Activated CD8-positive, alpha-beta memory T cell treated with anti-CD3 and anti-CD28 coated beads for 24 hours (primary cell): ENCODE measurements around the gene PCTP.

Source experiments
- DNase-seq: peaks from one replicate; pipeline ENCODE4 v3.0.0-alpha.2; 2020

Gene PCTP

DNA sequence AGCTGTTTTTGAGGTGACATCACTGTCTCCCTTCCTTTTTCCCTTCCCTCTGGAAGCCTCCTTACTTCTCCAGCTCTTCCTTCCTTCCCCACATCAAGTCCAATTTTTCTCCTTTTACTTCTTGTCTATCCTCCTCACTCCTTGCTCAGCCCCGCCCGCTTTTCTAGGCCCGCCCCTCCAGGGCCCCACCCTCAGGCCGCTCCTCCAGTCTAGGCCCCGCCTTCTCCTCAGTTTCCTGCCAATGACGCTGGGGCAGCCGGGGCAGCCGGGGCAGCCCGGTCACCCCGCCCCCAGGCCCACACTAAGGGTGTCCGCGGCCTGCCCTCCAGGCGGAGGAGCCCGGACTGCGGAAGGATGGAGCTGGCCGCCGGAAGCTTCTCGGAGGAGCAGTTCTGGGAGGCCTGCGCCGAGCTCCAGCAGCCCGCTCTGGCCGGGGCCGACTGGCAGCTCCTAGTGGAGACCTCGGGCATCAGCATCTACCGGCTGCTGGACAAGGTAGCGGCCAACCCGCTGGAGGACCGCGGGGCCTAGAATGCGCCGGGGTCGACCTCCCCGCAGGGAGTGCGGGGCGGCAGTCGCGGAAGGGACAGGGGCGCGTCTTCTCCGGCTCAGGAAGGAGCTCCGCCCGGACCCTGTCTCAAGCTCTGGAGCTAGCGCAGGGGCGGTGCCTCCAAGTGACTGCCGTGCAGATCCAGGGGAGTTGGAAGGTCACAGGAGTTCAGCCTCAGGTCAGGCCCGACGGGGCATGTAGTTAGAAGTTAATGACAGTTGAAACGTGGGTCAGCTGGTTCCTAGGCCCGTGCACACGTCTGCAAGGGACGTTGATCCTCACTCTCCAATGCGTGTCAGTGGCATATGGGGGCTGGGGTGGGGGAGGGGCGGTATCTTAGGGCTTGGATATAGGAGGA is at the start of gene PCTP:
PCTP (plus strand) TSS at position 302 of the 908 bp plus-strand sequence; CDS start at position 355, 53 bp downstream.
- peak; percentile 94 for DNase-seq

DNA sequence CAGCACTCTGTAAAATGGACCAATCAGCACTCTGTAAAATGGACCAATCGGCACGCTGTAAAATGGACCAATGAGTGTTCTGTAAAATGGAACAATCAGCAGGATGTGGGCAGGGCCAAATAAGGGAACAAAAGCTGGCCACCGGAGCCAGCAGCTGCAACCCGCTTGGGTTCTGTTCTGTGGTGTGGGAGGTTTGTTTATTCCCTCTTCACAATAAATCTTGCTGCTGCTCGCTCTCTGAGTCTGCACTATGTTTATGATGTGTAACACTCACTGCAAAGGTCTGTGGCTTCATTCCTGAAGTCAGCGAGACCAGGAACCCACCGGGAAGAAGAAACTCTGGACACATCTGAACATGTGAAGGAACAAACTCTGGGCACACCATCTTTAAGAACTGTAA is 48.7 kb upstream of the PCTP start:
- no peak for DNase-seq

DNA sequence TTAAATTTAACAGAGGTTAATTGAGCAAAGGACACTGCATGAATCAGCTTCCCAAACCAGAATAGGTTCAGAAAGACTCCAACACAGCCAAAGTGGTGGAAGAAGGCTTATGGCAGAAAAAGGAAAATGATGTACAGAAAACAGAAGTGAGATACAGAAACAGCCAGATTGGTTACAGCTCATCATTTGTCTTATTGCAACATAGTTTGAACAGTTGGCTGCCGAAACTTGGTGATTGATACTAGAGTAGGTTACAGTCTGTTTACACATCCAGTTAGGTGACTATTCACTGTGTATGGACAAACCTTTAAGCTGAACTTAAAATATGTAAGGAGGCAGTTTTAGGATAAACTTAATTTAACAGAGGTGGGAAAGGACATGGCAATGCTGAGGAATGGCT is 46.5 kb upstream of the PCTP start:
- no peak for DNase-seq

DNA sequence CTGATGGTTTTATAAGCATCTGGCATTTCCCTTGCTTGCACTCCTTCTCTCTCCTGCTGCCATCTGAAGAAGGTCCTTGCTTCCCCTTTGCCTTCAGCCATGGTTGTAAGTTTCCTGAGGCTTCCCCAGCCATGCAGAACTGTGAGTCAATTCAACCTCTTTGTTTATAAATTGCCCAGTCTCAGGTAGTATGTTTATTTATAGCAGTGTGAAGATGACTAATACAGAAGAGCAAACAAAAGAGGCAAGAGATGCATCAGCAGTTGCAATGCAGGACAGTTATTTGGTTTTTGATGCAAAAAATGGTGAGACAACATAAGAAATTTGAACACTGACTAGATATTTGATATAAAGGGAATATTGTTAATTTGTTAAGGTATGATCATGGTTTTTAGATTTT is 45.0 kb upstream of the PCTP start:
- no peak for DNase-seq

DNA sequence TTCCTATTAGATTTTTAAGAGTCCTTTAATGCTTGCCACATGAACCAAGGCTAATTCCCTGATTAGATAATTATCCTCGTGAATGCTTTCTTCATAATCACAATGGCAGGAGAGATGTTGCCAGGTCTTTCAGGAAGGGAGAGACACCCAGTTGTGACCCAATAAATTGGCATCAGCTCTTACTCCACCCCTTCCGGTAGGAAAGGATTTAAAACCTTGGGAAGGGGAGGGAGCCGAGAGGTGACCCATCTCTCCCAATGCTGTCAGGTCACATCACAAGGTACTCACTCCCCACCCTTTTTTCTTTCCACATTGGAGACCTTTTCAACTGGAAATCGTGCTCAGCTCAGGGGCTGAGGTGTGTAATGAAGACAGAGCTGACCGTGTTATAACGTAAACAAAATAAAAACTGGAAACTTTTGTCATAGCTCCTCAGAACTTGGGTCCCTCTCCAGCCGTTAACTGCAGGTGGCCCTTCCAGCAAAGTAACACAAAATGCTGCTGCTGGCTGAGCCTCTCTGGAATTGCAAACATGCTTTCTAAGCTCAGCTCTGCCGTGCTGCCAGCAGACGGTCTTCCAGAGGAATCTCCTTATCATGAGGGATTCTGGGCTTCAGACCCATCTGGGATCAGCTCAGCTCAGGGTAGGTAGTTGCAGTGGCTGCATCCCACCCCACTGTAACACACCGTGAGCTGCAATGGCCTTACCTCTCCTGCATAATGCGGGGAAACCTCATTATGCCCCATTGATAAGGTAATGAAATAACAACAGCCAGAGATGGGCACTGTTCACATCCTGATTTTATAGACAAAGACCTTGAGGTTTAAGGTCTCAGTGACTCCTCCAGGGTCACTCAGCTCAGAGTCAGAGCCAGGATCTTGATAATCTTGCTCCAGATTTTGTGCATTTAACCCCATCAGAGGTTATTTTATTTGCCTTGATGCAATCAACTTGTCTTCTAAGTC is 43.8 kb upstream of the PCTP start:
- DNase-seq: no peak

DNA sequence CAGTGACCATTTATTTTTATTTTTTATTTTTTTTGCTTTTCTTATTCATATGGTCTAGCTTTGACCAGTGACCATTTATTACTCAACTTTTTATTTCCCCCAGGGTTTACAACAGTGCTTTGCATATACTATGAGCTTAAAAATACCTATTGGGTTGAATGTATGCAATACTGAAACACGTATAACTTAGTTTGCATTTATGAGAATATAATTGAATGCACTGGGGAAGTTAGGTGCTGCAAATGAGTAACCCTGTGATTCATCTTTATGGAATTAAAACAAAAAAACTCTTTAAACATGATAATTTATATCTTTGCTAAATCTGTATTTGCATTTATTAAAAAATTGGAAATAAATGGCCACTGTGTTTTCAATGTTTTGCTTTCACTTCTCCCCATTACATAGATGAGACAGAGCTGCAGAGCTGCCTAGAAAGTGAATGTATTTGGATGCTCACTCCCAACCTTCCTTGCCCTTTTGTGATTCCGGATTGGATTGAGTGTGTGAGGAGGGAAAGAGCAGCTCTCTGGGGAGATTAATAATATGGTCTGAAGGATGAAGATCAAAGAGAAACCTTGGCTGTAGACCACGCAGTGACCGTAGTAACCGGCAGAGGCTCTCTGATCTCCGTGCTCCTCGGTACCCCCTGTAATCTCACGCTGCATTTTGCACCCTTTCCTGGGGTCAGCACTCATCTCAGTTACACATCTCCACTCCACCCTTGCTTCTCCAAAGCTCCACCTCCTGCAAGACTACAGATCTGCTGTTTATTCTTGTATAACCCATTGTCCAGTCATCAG is 42.5 kb upstream of the PCTP start:
- no peak for DNase-seq

DNA sequence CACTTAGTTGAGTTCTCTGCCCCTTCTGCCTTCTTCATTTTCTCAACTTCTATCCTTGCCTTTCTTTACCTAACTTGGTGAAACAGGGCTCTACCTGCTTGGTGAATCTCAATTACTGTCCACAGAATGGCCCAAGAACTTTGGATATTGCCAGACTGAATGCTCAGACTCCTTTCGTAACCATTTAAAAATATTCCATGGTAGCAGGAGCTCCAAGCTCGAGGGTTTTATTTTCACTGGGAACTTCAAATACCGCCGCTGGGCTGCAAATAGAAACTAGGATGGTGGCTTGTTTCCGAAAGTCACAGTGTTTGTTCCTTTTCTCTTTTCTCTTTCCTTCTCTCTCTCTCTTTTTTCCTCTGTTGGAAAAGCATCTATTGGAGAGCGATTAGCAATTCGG is 41.4 kb upstream of the PCTP start:
- no peak for DNase-seq

DNA sequence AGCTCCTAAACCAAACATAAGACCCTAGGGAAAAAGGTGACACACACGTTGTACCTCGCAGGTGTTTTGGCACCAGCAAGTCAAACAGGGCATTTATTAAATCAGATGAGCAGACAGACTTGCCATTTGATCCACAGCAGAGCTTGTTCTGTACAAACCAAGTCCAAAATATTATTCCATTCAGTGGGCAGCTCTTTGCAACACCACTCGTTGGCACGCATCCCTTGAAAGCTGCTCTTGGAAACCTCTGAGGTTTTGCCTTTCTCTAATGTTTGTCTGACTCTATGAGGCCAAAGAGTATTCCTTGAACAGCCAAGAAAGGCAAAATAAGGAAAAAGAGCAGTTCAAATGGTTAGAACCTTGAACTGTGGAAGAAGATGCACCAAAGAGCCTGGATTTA is 40.9 kb upstream of the PCTP start:
- no peak for DNase-seq

DNA sequence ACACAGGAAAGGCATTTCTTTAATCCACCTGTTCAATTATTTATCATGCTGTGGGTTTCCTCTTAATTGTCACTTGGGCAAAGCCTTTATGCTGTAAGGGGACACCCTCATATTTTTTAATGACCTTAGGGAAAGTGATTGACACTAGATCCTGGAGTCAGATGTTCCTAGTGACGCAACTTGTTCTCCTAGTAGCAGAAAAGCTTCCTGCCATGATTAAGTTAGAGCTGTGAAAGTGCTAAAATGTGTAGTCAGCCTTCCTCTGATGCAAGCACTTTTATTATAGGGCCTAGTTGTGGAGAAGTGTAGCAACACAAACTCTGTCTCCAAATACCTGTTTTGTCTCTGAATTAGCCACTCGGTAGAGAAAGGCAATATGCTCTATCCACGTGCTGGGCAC is 40.4 kb upstream of the PCTP start:
- DNase-seq: no peak

DNA sequence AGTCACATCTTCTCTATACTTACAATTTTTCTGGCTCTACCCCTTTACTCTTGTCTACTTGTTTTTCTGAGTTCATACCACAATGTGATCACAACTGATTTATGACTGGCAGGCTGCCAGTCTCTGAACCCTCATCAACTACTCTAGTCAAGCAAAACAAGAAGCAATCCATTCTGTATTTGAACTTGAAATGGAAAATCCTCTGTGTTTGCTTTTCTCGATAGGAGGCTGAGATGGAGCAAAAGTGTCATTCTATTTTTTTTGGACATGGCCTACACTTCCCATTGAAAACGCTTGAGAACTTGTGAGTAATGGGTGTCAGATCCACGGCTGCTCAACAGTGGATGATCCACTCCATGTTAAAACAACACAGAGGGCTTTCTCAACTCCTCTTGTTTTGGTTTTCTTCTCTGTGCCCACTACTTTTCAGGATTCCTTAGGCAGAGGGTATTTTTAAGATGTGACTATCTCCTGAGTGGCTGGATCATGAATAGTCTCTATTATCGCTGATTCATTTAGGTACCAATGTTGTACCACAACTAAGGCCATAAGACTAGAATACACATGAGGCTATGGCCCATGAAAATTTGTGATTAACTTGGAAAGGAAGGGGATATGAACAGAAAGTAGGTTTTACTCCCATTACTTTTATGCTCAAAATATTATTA is 39.9 kb upstream of the PCTP start:
- DNase-seq: no peak

DNA sequence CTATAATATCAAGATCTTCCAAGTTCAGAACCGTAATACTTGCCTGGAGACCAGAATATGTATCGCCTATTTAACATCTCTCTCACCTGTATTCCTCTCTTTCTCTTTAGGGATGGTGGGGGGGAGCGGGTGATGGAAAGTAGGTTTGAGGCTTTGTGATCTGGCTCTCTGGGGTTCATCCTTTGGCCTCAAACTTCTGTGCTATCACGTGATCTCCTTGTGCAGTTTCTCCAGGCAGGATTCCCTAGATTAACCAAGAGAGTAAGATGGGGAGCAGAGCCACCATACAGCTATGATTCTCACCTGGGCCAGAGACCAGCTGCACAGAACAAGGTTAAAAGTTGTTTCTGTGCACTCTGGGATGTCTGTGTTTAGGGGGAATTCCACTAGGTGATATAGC is 33.4 kb upstream of the PCTP start:
- no peak for DNase-seq

DNA sequence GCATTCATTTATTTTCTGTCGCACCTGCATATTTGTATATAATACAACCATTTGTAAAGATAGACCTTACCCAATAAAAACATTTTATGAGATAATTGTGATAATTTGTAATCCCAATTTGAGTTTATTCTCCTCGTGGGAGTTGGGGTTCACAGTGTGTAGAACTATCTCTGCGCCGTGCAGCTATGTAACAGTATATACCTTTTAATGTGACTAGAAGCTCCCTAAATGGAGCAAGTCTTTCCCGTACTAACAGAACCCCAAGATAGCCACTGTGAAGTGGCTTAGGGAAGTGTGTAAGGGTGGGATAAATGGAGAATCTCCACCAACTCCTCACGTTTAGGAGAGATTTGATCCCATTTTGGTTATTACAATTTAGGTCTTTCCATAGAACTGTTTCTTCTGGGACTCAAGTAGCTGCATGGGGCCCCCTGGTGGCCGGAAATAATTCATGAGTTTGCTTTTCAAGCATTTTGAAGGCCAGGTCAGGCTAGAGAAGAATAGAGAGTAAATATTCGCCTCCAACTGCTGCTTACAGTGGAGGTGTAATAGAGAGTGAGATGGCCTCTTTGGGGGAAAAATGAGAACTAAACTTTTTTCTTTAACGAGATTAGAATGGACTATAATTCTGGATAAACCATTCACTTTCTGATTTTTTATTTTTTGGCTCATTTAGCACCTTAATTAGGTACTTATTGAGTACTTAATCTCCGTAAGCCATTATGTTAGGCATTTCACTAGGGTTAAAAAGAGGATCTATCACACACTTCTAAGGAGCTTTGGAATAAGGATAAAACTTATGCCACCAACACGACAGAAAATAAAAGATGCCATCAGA is 32.7 kb upstream of the PCTP start:
- peak; percentile 79 for DNase-seq

DNA sequence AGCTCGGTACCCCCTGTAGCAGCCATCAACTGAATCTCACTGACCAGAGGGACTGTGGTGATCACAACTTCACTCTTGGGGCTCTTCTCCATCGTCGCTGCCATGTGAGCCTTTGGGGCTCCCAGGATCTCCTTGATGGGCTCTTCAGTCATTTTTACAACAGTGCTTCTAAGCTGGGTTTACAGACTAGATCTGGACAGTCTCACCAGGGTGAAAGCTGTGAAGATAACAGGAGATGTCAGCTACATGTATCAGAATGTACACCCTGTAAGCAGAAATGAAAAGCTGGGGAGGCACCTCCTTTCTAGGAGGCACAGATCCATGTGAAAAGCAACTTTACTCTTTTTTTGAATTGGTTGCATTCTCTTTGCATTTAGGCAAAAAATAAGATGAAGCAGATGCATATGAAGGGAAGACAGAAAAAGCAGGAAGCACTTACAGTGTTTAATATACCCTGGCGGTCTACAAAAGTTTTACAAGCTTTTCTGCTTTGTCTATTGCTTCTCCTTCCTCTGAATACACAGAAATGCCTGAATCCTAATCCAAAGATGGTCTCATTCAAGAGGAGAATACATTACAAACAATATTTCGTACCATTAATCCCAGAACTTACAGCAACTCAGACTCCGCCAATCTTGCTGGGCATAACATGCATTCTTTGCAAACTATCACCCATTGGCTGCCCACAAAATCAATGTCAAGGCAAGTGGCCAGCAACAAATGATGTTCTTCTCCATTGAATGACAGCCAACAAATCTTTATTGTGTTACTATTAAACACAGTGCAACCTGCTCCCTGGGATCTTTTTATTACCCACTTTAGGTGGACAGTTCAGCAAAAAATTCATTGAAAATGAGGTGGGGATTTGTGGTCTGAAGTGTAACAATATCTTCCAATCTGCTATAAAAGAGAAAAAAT is 29.7 kb upstream of the PCTP start:
- DNase-seq: no peak

DNA sequence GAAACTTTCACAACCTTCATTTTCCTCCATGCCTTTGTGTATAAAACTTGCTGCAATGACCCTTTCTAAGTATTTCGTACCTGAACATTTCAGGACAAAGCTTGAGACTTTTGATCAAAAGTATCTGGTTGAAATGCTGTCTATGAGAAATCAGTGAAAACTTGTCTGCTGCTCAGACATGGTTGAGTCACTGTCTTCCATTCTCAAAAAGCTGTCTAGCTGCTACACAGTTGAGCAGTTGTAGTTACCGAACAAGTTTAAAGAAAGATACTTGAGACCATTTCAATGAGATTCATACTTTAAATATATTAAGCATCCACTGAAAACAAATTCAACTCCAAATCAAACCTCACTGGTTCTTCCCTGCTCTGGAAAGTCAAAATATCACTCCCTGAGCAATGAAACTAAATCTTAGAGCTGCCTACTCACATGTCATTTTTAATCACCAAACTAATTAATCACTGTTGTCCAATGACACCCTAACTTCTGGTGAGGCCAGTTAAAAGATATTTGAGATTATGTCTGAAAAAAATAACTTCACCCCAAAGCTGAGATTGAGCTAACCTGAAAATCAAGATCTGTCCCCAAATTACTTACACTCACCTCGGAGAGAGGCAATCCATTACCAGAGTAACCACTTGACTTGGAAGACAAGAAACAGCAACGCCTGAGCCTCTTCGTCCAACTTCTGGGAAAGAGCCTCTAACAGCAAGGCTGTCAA is 28.7 kb upstream of the PCTP start:
- DNase-seq: no peak

DNA sequence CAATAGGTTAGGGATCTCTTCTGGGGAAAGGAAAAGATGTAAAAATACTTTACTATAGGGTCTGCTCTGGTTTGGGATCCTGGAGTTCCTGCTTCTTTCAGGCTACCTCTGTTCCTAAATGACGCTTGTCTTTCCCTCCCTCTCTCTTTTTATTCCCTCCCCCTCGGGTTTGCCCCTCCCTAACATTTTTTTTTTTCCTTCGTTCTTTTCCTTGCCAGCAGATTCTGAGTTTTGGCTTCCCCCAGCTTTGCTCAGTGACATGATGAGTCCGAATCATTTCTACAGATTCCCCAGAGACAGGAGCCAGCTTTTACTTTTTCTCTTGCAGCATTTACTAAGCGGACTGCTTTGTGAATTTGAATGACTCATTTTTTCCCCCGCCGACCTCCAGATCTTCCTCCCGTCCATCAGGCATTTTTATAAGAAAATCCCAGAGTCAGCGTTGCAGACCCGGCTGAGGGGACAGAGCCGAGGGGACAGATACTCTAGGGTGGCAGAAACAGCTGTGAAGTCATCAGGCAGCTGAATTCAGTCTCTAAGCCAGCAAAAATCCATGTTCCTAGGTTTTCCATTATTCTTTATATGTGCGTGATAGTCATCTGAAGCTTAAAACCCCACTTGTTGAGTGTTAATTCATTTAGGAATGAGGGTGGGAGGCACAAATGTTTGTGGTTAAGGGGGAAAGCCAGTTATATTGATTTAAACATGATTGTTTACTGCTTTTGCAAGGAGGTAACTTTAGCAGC is 27.9 kb upstream of the PCTP start, which contains the start of gene TMEM100:
TMEM100 (minus strand) TSS at position 123 of the 746 bp plus-strand sequence. CDS start 1,794 bp downstream, outside the sequence.
- no peak for DNase-seq

DNA sequence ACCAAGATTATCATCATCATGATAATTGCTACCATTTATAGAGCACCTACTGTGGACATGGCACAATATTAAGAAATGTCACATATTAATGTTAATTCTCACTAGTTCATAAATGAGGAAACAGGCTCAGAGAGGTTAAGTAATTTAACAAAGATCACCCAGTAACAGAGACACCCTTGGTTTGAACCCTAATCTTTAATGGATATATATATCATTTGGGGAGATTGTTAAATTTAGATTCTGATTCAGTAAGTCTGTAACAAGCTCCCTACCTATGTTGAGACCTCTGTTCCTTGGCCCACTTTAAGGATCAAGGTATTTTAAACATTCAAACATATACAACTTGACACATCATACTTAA is 27.4 kb upstream of the PCTP start:
- DNase-seq: no peak

DNA sequence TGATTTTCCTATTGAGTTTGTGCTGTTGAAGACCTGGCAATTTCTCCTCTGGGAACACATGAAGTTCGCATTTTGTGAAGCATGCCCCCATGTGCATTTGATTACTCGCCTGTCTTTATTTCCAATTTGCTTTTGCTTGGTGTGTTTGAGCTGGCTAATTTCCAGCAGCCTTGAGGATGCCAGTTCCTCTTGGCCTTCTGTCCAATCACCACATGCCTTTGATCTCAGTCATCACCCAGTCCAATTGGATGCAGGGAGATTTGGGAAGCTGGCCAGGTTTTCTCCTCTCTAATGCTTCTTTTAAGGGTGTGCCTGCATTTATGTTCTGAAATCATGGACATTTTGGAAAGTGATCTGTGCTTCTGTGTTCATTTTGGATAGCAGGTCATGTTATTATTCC is 24.4 kb upstream of the PCTP start:
- DNase-seq: no peak

DNA sequence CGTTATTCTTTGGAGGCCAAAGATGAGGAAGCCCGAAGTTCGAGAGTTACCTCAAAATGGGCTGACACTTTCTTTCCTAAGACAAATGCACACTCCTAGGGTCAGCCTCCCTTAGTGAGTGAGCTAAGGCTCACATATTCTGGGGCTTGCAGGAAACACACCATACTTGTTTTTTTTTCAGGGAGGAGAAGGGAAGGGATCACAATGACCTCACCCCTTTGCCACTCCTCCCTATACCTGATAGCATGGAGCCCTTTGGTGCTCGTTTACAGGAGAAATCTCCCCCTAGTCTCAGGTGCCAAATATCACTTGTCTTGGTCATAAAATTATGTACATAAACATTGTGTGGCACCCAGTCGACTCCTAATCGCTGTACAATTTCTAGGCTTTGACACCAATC is 23.6 kb upstream of the PCTP start:
- DNase-seq: no peak

DNA sequence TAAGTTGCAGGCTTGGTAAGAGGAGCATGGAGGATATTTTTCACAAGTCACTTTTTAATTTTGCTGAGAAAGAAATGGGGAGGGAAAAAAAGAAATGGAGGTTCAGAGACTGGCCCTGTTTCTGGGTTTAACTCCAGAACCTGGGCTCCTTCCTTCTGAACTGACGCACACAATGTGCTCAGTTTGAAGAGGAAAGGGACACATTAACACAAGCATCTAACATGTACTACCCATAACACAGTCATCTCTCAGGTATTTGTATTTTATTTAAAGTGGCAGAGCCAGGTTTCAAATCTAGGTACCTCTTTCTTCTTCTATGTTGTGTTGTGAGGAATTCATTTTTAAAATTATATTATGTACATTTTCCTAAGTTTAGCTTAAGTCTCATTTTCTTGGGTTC is 22.9 kb upstream of the PCTP start:
- DNase-seq: no peak
